HepG2 (cell line): ENCODE data around the gene ELN. TPM values are rescaled to one million over a fixed set of nuclear protein-coding genes. Genes with fewer than 3 reads are reported as not detected.
A peak's percentile ranks its signal among the peaks of the same experiment; 100 is the strongest.

ENCODE experiments used
- ADNP ChIP-seq: sonication (generic); formaldehyde crosslinking; IDR thresholded peaks from 2 replicates; pipeline ENCODE4 v1.4.0; 2020; ENCODE audit warnings: missing genetic modification reagents
- BRCA1 ChIP-seq: sonication (generic); formaldehyde crosslinking; IDR thresholded peaks from 2 replicates; pipeline ENCODE4 v1.4.0; 2020; ENCODE audit warnings: missing genetic modification reagents
- ETV6 ChIP-seq: sonication (generic); formaldehyde crosslinking; conservative IDR thresholded peaks from 2 replicates; pipeline ENCODE4 v1.4.0; 2020; ENCODE audit warnings: missing genetic modification reagents
- GLMP ChIP-seq: sonication (generic); formaldehyde crosslinking; IDR thresholded peaks from 2 replicates; pipeline ENCODE4 v1.9.0; 2021; ENCODE audit warnings: missing genetic modification reagents, mild to moderate bottlenecking, borderline replicate concordance
- HMGXB3 ChIP-seq: sonication (generic); formaldehyde crosslinking; IDR thresholded peaks from 2 replicates; pipeline ENCODE4 v1.4.0; 2020; ENCODE audit warnings: missing genetic modification reagents, borderline replicate concordance
- MAFG ChIP-seq: sonication (generic); formaldehyde crosslinking; IDR thresholded peaks from 2 replicates; pipeline ENCODE4 v1.5.1; 2020; ENCODE audit warnings: mild to moderate bottlenecking, missing genetic modification reagents
- NFKBIZ ChIP-seq: IDR thresholded peaks from 2 replicates; pipeline ENCODE4 v1.6.1; 2018; ENCODE audit warnings: missing genetic modification reagents, missing compliant biosample characterization
- PBX2 ChIP-seq: IDR thresholded peaks from 2 replicates; pipeline ENCODE4 v1.6.1; 2016; ENCODE audit warnings: control low read depth
- PITX1 ChIP-seq: sonication (generic); formaldehyde crosslinking; IDR thresholded peaks from 2 replicates; pipeline ENCODE4 v1.5.1; 2020; ENCODE audit warnings: mild to moderate bottlenecking, missing genetic modification reagents
- RCOR2 ChIP-seq: IDR thresholded peaks from 2 replicates; pipeline ENCODE4 v1.6.1; 2016; ENCODE audit warnings: missing biosample characterization, missing genetic modification reagents
- REPIN1 ChIP-seq: sonication (generic); formaldehyde crosslinking; IDR thresholded peaks from 2 replicates; pipeline ENCODE4 v1.8.0; 2022; ENCODE audit warnings: missing genetic modification reagents, low read depth, mild to moderate bottlenecking, borderline replicate concordance
- SOX13 ChIP-seq, 3 experiments: fragments of 450-650 bp in 1 of 3; sonication (generic) in 1 of 3; formaldehyde crosslinking in 1 of 3; IDR thresholded peaks in 2 of 3; conservative IDR thresholded peaks in 1 of 3; 2 replicates each; pipeline versions ENCODE4 v1.5.0 to v1.6.1; 2016 to 2020; ENCODE audit warnings: antibody characterized with exemption in 1 of 3, mild to moderate bottlenecking in 1 of 3, missing compliant biosample characterization in 1 of 3, missing genetic modification reagents in 1 of 3, moderate library complexity in 1 of 3
- SOX5 ChIP-seq: IDR thresholded peaks from 2 replicates; pipeline ENCODE4 v1.6.1; 2016; ENCODE audit warnings: borderline replicate concordance
- TCF7 ChIP-seq: sonication (generic); IDR thresholded peaks from 2 replicates; pipeline ENCODE4 v1.6.1; 2016; ENCODE audit warnings: antibody characterized with exemption, low read depth
- THAP11 ChIP-seq: IDR thresholded peaks from 2 replicates; pipeline ENCODE4 v1.6.1; 2016; ENCODE audit warnings: missing biosample characterization, missing genetic modification reagents
- ZBTB38 ChIP-seq: sonication (generic); formaldehyde crosslinking; IDR thresholded peaks from 2 replicates; pipeline ENCODE4 v1.5.1; 2020; ENCODE audit warnings: mild to moderate bottlenecking, missing genetic modification reagents
- ZFX ChIP-seq: sonication (generic); formaldehyde crosslinking; IDR thresholded peaks from 2 replicates; pipeline ENCODE4 v1.4.0; 2020; ENCODE audit warnings: mild to moderate bottlenecking, low read depth, missing genetic modification reagents, moderate library complexity
- ZNF138 ChIP-seq: sonication (generic); formaldehyde crosslinking; IDR thresholded peaks from 2 replicates; pipeline ENCODE4 v1.5.0; 2020; ENCODE audit warnings: mild to moderate bottlenecking, low read depth, missing genetic modification reagents
- ZNF24 ChIP-seq: fragments of 450-650 bp; IDR thresholded peaks from 2 replicates; pipeline ENCODE4 v1.6.1; 2017; ENCODE audit warnings: antibody characterized with exemption, mild to moderate bottlenecking
- ZNF567 ChIP-seq: sonication (generic); formaldehyde crosslinking; IDR thresholded peaks from 2 replicates; pipeline ENCODE4 v1.8.1; 2023; ENCODE audit warnings: mild to moderate bottlenecking, missing genetic modification reagents, borderline replicate concordance
- ZNF576 ChIP-seq: sonication (generic); formaldehyde crosslinking; IDR thresholded peaks from 2 replicates; pipeline ENCODE4 v1.4.0; 2020; ENCODE audit warnings: mild to moderate bottlenecking, missing genetic modification reagents
- polyA plus RNA-seq, 8 experiments: library from polyadenylated mRNA; depleted of rRNA in 3 of 8; stranded (reverse) in 7 of 8; unstranded in 1 of 8; fragments of >200 nt; fragmentation: Illumina TruSeq in 4 of 8; extraction: Trizol in 4 of 8; gene quantifications; 2 replicates each; pipeline versions ENCODE4 v1.2.1 to v1.2.3, GENCODE V29; 2011 to 2016; ENCODE audit warnings: low read depth in 4 of 8, missing spikeins in 1 of 8, mixed read lengths in 1 of 8; ENCODE audit not compliant: insufficient read depth in 1 of 8
- total RNA-seq, 5 experiments: library from RNA; depleted of rRNA; stranded (reverse); fragments of >200 nt; fragmentation: Illumina TruSeq; extraction: Trizol; gene quantifications; 2 replicates each; pipeline ENCODE4 v1.2.3, GENCODE V29; 2016; ENCODE audit warnings: low read depth in 1 of 5
- TF ChIP-seq, protein P1 (sequence below): sonication (generic); formaldehyde crosslinking; conservative IDR thresholded peaks from 2 replicates; pipeline ENCODE4 v1.5.0; 2020; ENCODE audit warnings: missing genetic modification reagents

ELN gene
- total and polyA plus RNA-seq, 2 of the 13 experiments (the other 11 are each of a cell fraction or from before 2014, with no cell fraction given), result 0.15 to 0.37 TPM

DNA sequence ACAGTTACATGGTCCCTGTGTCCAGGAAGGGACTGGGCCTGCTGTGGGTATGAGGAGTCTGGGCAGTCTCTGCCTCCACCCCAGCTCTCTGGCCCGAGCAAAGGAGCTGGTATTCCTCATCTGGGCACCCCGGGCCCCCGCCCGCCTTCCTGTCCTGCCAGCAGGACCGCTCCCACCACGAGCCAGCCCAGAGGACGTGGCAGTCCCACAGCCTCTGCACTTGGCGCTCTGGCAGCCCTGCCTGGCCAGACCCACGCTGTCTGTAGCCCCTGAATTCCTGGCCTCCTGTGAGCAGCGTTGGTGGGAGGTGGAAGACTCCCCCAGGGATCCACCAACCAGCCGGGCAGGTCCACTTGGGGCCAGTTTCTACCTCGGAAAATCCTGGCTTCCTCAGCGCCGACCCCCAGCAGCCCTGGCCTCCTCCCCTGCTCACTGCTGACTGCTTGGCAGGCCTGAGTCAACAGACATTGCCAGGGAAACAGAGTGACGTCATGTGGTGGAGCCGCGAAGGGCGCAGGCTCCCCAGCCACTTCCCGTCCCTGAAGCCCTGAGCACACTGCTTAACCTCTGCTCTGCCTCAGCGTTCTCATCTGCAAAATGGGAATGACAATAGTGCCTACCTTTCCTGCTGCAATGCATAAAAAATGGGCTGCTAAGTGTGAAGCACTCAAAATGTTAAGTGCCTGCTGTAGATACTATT, 34.0 kb downstream of the ELN start (continued):
- TF ChIP-seq ZNF576 (CRISPR knock-in tag), result no peak
- no peak for TF ChIP-seq BRCA1 (CRISPR knock-in tag)
- TF ChIP-seq ETV6 (CRISPR knock-in tag), result no peak
- 0 out of 2 replicates have a peak, but pooled peaks have one; percentile 41 for TF ChIP-seq ZNF24
- TF ChIP-seq ZFX (CRISPR knock-in tag), result peak; percentile 86
- no peak for TF ChIP-seq ZNF138
- no peak for TF ChIP-seq SOX13 (IDR thresholded peaks at IDR 0.05)
- TF ChIP-seq SOX13 (CRISPR knock-in tag; conservative IDR thresholded peaks at IDR 0.05 in 1 of 2, IDR thresholded peaks at IDR 0.05 in 1 of 2), result no peak
- TF ChIP-seq PBX2 (CRISPR knock-in tag), result no peak
- TF ChIP-seq ZNF567 (CRISPR knock-in tag), result no peak
- TF ChIP-seq, protein P1, sequence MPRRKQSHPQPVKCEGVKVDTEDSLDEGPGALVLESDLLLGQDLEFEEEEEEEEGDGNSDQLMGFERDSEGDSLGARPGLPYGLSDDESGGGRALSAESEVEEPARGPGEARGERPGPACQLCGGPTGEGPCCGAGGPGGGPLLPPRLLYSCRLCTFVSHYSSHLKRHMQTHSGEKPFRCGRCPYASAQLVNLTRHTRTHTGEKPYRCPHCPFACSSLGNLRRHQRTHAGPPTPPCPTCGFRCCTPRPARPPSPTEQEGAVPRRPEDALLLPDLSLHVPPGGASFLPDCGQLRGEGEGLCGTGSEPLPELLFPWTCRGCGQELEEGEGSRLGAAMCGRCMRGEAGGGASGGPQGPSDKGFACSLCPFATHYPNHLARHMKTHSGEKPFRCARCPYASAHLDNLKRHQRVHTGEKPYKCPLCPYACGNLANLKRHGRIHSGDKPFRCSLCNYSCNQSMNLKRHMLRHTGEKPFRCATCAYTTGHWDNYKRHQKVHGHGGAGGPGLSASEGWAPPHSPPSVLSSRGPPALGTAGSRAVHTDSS, result no peak
- TF ChIP-seq THAP11, result peak; percentile 29; the same call in 1 of the 2 replicates
- peak; percentile 98 for TF ChIP-seq RCOR2 (CRISPR knock-in tag)
- 0 out of 2 replicates have a peak, but pooled peaks have one; percentile 7 for TF ChIP-seq SOX5 (CRISPR knock-in tag)
- TF ChIP-seq GLMP (CRISPR knock-in tag), result no peak
- TF ChIP-seq HMGXB3 (CRISPR knock-in tag), result peak; percentile 37; the same call in 1 of the 2 replicates
- TF ChIP-seq NFKBIZ (CRISPR knock-in tag), result no peak
- TF ChIP-seq ZBTB38, result peak; percentile 44; the same call in 1 of the 2 replicates
- no peak for TF ChIP-seq MAFG
- peak; percentile 93 for TF ChIP-seq ADNP (CRISPR knock-in tag)
- TF ChIP-seq PITX1, result no peak
- no peak for TF ChIP-seq TCF7
- TF ChIP-seq REPIN1 (CRISPR knock-in tag), result no peak
